Gastrocnemius medialis (tissue), 4 donors: ENCODE data around the gene RNF212B. TPM values are rescaled to one million over a fixed set of nuclear protein-coding genes. Genes with fewer than 3 reads are reported as not detected.

ENCODE experiments used
- ATAC-seq, 2 donors: fragments of 150-250 bp; one replicate each; pipeline ENCODE4 v1.9.1; 2016
- DNase-seq, 2 donors: peaks; one replicate each; pipeline ENCODE4 v3.0.0-alpha.2; 2019
- H3K27ac ChIP-seq, 4 donors: fragments of 200-600 bp; sonication (generic); 1 replicate in 1 of 4; 2 replicates in 3 of 4; pipeline ENCODE4 v1.5.1; 2016 to 2018; ENCODE audit warnings: mild to moderate bottlenecking in 2 of 4, moderate library complexity in 1 of 4
- H3K27me3 ChIP-seq, 3 donors: fragments of 200-600 bp; sonication (generic) in 2 of 3; 1 replicate in 1 of 3; 2 replicates in 2 of 3; pipeline versions ENCODE4 v1.5.1 to v1.6.0; 2016 to 2019; ENCODE audit warnings: mild to moderate bottlenecking in 1 of 3, moderate library complexity in 1 of 3
- H3K36me3 ChIP-seq, 2 donors: fragments of 200-600 bp; sonication (generic) in 1 of 2; one replicate each; pipeline ENCODE4 v1.5.1; 2017 to 2018
- H3K4me1 ChIP-seq, 2 donors: fragments of 200-600 bp; sonication (generic) in 1 of 2; one replicate each; pipeline ENCODE4 v1.5.1; 2016 to 2017; ENCODE audit warnings: mild to moderate bottlenecking in 2 of 2
- H3K4me3 ChIP-seq, 4 donors: fragments of 200-600 bp; sonication (generic) in 3 of 4; 1 replicate in 1 of 4; 2 replicates in 3 of 4; pipeline ENCODE4 v1.5.1; 2016 to 2019; ENCODE audit warnings: mild to moderate bottlenecking in 2 of 4
- H3K9me3 ChIP-seq, 3 donors: fragments of 200-600 bp; sonication (generic) in 2 of 3; 1 replicate in 1 of 3; 2 replicates in 2 of 3; pipeline ENCODE4 v1.5.1; 2016 to 2019
- POLR2A ChIP-seq, 2 donors: fragments of 450-650 bp; IDR thresholded peaks; one replicate each; pipeline ENCODE4 v1.6.1; 2017; ENCODE audit warnings: antibody characterized with exemption in 2 of 2, mild to moderate bottlenecking in 2 of 2, moderate library complexity in 2 of 2
- in situ Hi-C, 4 donors: fragments of 200-750 bp; cut with MboI; loops; one replicate each; pipeline versions ENCODE4 v1.15.0 to v1.8.0; 2017; ENCODE audit warnings: low sequenced_read_pairs in 4 of 4
- intact Hi-C: fragments of 100-400 bp; cut with DNase I; formaldehyde crosslinking; loops from one replicate; pipeline ENCODE4 v1.15.1; 2023; ENCODE audit warnings: low total_unique reads
- total RNA-seq, 4 donors: library from RNA; depleted of rRNA; stranded (reverse); fragments of >200 nt; gene quantifications; one replicate each; pipeline versions ENCODE4 v1.1.0 to v1.2.3, GENCODE V29; 2016
- TF ChIP-seq, protein P1 (sequence below), 5 experiments: fragments of 450-650 bp in 3 of 5; fragments of 200-600 bp in 2 of 5; sonication (generic) in 2 of 5; IDR thresholded peaks in 4 of 5; conservative IDR thresholded peaks in 1 of 5; 1 replicate in 4 of 5; 2 replicates in 1 of 5; pipeline ENCODE4 v1.5.1; 2016 to 2019; ENCODE audit warnings: antibody characterized with exemption in 5 of 5, mild to moderate bottlenecking in 3 of 5, moderate library complexity in 3 of 5

Gene RNF212B
- total RNA-seq, 4 donors from 2014 or later: not detected

DNA sequence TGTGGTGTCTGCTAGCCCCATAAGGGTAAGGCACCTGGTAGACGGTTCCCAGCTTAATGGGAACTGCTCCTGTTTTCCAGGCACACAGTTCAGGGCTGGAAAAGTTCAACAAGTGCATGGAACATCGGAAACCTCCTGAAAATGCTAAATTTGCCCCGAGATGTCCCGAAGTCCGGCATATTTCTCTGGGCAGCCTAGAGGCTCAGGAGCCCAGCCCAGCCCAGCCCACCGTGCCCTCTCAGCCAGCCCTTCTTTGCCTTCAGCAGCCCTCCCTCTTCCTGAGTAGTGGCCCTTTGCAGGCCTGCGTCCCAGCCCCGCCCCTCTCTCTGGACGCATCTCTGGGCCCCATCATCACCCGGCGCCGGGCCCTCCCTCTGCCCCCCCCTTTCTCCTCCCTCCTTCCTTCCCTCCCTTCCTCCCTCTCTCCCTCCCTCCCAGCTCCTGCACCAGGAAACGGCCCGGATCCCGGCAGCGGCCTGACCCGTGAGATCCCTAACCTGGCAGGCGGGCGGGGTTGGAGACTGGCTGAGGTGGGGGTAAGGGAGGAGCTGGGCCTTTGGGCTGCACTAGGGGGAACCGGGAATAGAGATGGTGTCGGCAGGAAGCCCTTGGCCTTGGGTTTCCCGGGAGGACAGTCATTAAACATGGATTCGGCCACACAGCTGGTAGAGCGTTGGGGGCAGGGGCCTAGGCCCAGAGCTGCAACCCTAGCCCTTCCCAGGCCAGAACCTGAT lies 68.8 kb downstream of the RNF212B start, which contains the start of gene BCL2L2:
BCL2L2 (plus strand) TSS at position 422 of the 734 bp plus-strand sequence. CDS start 935 bp downstream, outside the sequence.
- DNase-seq: peak; percentile 85 to 92
- H3K4me1 ChIP-seq: peaks cover 23 to 27% of the 10 kb centered on the region in 2 donors
- peak within 1 kb of the TSS; percentile 66 to 75 (median 68) for H3K4me3 ChIP-seq
- peaks cover 0 to 26% of the 10 kb centered on the region in 2 donors for H3K36me3 ChIP-seq
- in situ Hi-C loops (loop anchor here in 2 of 4 donors (25.0 kb wide), 3 partner anchors 719 to 1131 kb away; partner anchors contain the start of genes ABHD4 (in 1 of the 2), CBLN3 (in 1 of the 2), DAD1 (in 1 of the 2) and EMC9 (in 1 of the 2)), intact Hi-C loops (loop anchor here (1.0 to 10.0 kb wide), 2 partner anchors 14 to 712 kb away; partner anchors contain the start of gene ABHD4)
- ATAC-seq: peak; percentile 63 to 66
- H3K27me3 ChIP-seq: no peaks in the 10 kb centered on the region
- TF ChIP-seq POLR2A (IDR thresholded peaks at IDR 0.05): peak; percentile 61 to 62
- TF ChIP-seq, protein P1, sequence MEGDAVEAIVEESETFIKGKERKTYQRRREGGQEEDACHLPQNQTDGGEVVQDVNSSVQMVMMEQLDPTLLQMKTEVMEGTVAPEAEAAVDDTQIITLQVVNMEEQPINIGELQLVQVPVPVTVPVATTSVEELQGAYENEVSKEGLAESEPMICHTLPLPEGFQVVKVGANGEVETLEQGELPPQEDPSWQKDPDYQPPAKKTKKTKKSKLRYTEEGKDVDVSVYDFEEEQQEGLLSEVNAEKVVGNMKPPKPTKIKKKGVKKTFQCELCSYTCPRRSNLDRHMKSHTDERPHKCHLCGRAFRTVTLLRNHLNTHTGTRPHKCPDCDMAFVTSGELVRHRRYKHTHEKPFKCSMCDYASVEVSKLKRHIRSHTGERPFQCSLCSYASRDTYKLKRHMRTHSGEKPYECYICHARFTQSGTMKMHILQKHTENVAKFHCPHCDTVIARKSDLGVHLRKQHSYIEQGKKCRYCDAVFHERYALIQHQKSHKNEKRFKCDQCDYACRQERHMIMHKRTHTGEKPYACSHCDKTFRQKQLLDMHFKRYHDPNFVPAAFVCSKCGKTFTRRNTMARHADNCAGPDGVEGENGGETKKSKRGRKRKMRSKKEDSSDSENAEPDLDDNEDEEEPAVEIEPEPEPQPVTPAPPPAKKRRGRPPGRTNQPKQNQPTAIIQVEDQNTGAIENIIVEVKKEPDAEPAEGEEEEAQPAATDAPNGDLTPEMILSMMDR (IDR thresholded peaks at IDR 0.05 in 4 of 5, conservative IDR thresholded peaks at IDR 0.05 in 1 of 5): no peak
- no peaks in the 10 kb centered on the region for H3K9me3 ChIP-seq
- peak within 1 kb of the TSS; percentile 85 to 90 (median 86) for H3K27ac ChIP-seq

- in situ Hi-C loops: loop anchor here in 2 of 4 donors (25.0 kb wide), 3 partner anchors 720 to 1130 kb away; partner anchors contain the start of genes ABHD4 (in 1 of the 2), CBLN3 (in 1 of the 2), DAD1 (in 1 of the 2) and EMC9 (in 1 of the 2)
- H3K36me3 ChIP-seq: peaks cover 0 to 26% of the 10 kb centered on the region in 2 donors
- intact Hi-C loops: loop anchor here (10.0 kb wide), 1 partner anchor 712 kb away; the partner anchor contains the start of gene ABHD4
- peak overlapping the region; percentile 66 to 75 (median 68) for H3K4me3 ChIP-seq
- H3K4me1 ChIP-seq: peaks cover 23 to 27% of the 10 kb centered on the region in 2 donors
- no peaks in the 10 kb centered on the region for H3K9me3 ChIP-seq
- peak overlapping the region; percentile 85 to 90 (median 86) for H3K27ac ChIP-seq
- no peak for DNase-seq
- no peak for TF ChIP-seq POLR2A (IDR thresholded peaks at IDR 0.05)
- TF ChIP-seq, protein P1 (IDR thresholded peaks at IDR 0.05 in 4 of 5, conservative IDR thresholded peaks at IDR 0.05 in 1 of 5): no peak
- no peaks in the 10 kb centered on the region for H3K27me3 ChIP-seq
- ATAC-seq: no peak
These were observed 69.4 kb downstream of the RNF212B start for GRCh38 chr14:23307146-23307530.

- DNase-seq (no peak), ATAC-seq (no peak)
- Histone ChIP-seq H3K27me3 (no peaks in the 10 kb centered on the region), H3K36me3 (peaks cover 0 to 26% of the 10 kb centered on the region in 2 donors), H3K4me3 (peak overlapping the region in 3 of 4 donors; percentile 66 to 75 (median 69)), H3K9me3 (no peaks in the 10 kb centered on the region), H3K4me1 (peaks cover 21 to 23% of the 10 kb centered on the region in 2 donors), H3K27ac (peak overlapping the region; percentile 85 to 90 (median 86))
- intact Hi-C loops: loop anchor here (10.0 kb wide), 1 partner anchor 713 kb away; the partner anchor contains the start of gene ABHD4
- in situ Hi-C loops: loop anchor here in 2 of 4 donors (25.0 kb wide), 3 partner anchors 721 to 1129 kb away; partner anchors contain the start of genes ABHD4 (in 1 of the 2), CBLN3 (in 1 of the 2), DAD1 (in 1 of the 2) and EMC9 (in 1 of the 2)
- no peak for TF ChIP-seq POLR2A (IDR thresholded peaks at IDR 0.05)
- TF ChIP-seq, protein P1 (IDR thresholded peaks at IDR 0.05 in 4 of 5, conservative IDR thresholded peaks at IDR 0.05 in 1 of 5): no peak
These were observed 70.2 kb downstream of the RNF212B start for GRCh38 chr14:23307687-23308644.
